T-cell (primary cell): ENCODE results near the gene CHRNB2. TPM values are rescaled to one million over a fixed set of nuclear protein-coding genes. Genes with fewer than 3 reads are reported as not detected.

ENCODE experiments used
- ATAC-seq, 4 experiments: fragments of 200-7000 bp in 3 of 4; fragments of 150-1000 bp in 1 of 4; cut with Tn5 transposase; replicated peaks in 1 of 4; 1 replicate in 3 of 4; 2 replicates in 1 of 4; pipeline ENCODE4 v1.10.0; 2021; ENCODE audit warnings: moderate library complexity in 3 of 4, mild to moderate bottlenecking in 2 of 4, moderate number of reproducible peaks in 1 of 4
- CTCF ChIA-PET, 2 donors: fragments of 300-600 bp; sonication (Branson Sonifier 250); formaldehyde crosslinking; loops; one replicate each; lab custom pipeline; 2022; ENCODE audit warnings: antibody characterized with exemption in 2 of 2; lab: Charles Lee
- POLR2A ChIA-PET, 2 donors: fragments of 300-600 bp; sonication (Branson Sonifier 250); formaldehyde crosslinking; loops; one replicate each; lab custom pipeline; 2022; ENCODE audit warnings: antibody characterized with exemption in 2 of 2; lab: Charles Lee
- DNase-seq, 35 experiments: peaks; one replicate each; pipeline versions ENCODE4 v3.0.0 to v3.0.0-alpha.2; 2013 to 2023
- H3K27ac ChIP-seq: one replicate; pipeline ENCODE4 v1.5.1; 2013; ENCODE audit warnings: low read length
- H3K27me3 ChIP-seq, 2 experiments: replicated peaks in 1 of 2; 1 replicate in 1 of 2; 2 replicates in 1 of 2; pipeline versions ENCODE4 v1.6.1 to v1.7.0; 2013; ENCODE audit warnings: low read length in 1 of 2, mixed read lengths in 1 of 2; ENCODE audit not compliant: control insufficient read depth in 2 of 2, insufficient read depth in 2 of 2; ENCODE audit errors: extremely low read depth in 1 of 2
- H3K36me3 ChIP-seq, 2 donors: 1 replicate in 1 of 2; 2 replicates in 1 of 2; pipeline versions ENCODE4 v1.6.1 to v1.7.0; 2013; ENCODE audit warnings: low read length in 1 of 2; ENCODE audit not compliant: control insufficient read depth in 2 of 2, insufficient read depth in 1 of 2; ENCODE audit errors: extremely low read depth in 1 of 2
- H3K4me1 ChIP-seq, 2 experiments: 1 replicate in 1 of 2; 2 replicates in 1 of 2; pipeline versions ENCODE4 v1.6.1 to v1.7.0; 2013; ENCODE audit warnings: low read length in 2 of 2, mixed read lengths in 1 of 2; ENCODE audit not compliant: insufficient read depth in 2 of 2, control insufficient read depth in 1 of 2; ENCODE audit errors: extremely low read depth in 1 of 2
- H3K4me3 ChIP-seq, 2 donors: 1 replicate in 1 of 2; 2 replicates in 1 of 2; pipeline versions ENCODE4 v1.5.1 to v1.7.0; 2013; ENCODE audit warnings: mild to moderate bottlenecking in 2 of 2, low read length in 1 of 2, moderate library complexity in 1 of 2; ENCODE audit not compliant: control insufficient read depth in 1 of 2; ENCODE audit errors: extremely low read depth in 1 of 2
- H3K9me3 ChIP-seq: 2 replicates; pipeline ENCODE4 v1.7.0; 2013
- H3K27ac Mint-ChIP-seq, 2 donors: one replicate each; pipeline ENCODE4 v1.8.0; 2020 to 2021; ENCODE audit warnings: mild to moderate bottlenecking in 2 of 2, mixed read lengths in 2 of 2
- H3K27me3 Mint-ChIP-seq, 2 donors: one replicate each; pipeline ENCODE4 v1.8.0; 2021 to 2022; ENCODE audit warnings: mixed read lengths in 2 of 2
- H3K36me3 Mint-ChIP-seq: one replicate; pipeline ENCODE4 v1.8.0; 2021; ENCODE audit warnings: mixed read lengths
- H3K4me1 Mint-ChIP-seq, 3 donors: one replicate each; pipeline ENCODE4 v1.8.0; 2020 to 2022; ENCODE audit warnings: mixed read lengths in 3 of 3, mild to moderate bottlenecking in 1 of 3
- H3K4me3 Mint-ChIP-seq, 3 donors: one replicate each; pipeline ENCODE4 v1.8.0; 2020 to 2022; ENCODE audit warnings: mild to moderate bottlenecking in 3 of 3, mixed read lengths in 3 of 3, moderate library complexity in 3 of 3
- H3K9me3 Mint-ChIP-seq, 3 donors: one replicate each; pipeline ENCODE4 v1.8.0; 2020 to 2022; ENCODE audit warnings: mixed read lengths in 3 of 3
- WGBS: methylation state at CpG from one replicate; pipeline ENCODE4 v1.1.5; 2013; ENCODE audit warnings: missing lambda C conversion rate; ENCODE audit not compliant: insufficient coverage; 5-methylcytosine and 5-hydroxymethylcytosine counted together
- total RNA-seq, 35 experiments: library from RNA in 6 of 35; stranded (reverse) in 6 of 35; fragments of 120-200 nt in 1 of 35; gene quantifications; one replicate each; pipeline versions ENCODE4 v1.2.1 to v1.2.4 and lab custom pipeline; 2013 to 2026

CHRNB2 gene, protein sequence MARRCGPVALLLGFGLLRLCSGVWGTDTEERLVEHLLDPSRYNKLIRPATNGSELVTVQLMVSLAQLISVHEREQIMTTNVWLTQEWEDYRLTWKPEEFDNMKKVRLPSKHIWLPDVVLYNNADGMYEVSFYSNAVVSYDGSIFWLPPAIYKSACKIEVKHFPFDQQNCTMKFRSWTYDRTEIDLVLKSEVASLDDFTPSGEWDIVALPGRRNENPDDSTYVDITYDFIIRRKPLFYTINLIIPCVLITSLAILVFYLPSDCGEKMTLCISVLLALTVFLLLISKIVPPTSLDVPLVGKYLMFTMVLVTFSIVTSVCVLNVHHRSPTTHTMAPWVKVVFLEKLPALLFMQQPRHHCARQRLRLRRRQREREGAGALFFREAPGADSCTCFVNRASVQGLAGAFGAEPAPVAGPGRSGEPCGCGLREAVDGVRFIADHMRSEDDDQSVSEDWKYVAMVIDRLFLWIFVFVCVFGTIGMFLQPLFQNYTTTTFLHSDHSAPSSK
- total RNA-seq (under 1 TPM in 1 of 5 donors, not detected in 4; 0.15 TPM), total RNA-seq (lab: John Stamatoyannopoulos, UW) (0 to 0.21 (median 0) reads per million in 29 experiments)
- not detected for total RNA-seq (2013)

DNA sequence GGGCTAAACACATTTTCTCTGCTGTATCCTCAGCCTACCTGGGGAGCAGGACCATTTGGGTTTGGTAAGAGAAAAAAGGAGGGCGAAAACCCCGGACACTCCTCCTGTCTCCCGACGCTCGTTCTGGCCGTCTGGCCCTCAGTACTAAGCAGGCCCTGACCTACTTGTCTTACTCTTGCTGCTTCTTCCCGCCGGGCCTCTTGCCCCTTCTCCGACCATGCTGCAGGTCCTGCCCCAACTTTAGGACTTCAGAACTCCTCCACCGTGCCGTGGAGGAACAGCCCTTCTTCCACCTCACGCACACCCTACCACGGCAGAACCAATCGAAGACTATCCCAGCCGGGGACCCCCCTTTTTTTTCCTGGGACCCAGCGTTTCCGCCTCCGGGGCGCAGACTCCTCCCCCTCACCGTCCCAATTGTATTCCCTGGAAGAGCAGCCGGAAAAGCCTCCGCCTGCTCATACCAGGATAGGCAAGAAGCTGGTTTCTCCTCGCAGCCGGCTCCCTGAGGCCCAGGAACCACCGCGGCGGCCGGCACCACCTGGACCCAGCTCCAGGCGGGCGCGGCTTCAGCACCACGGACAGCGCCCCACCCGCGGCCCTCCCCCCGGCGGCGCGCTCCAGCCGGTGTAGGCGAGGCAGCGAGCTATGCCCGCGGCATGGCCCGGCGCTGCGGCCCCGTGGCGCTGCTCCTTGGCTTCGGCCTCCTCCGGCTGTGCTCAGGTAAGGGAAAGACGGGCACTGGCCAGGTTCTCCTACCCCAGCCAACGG is at the start of gene CHRNB2:
CHRNB2 (plus strand) TSS at position 393 of the 771 bp plus-strand sequence; CDS start at position 660, 267 bp downstream.
- no peak within 1 kb of the TSS for H3K27ac Mint-ChIP-seq
- DNase-seq (peak in 34 of 35 experiments; percentile 22 to 85 (median 58)), ATAC-seq (peak; percentile 92 to 98 (median 94))
- POLR2A ChIA-PET, result interaction anchor here in 1 of 2 donors (0.7 kb wide), 1 partner anchor 8 kb away, joined by 3 read pairs; no protein-coding TSS in a partner anchor
- Histone ChIP-seq H3K4me1 (peaks cover 0 to 12% of the 10 kb centered on the region in 2 experiments), H3K4me3 (no peak within 1 kb of the TSS), H3K36me3 (no peaks in the 10 kb centered on the region), H3K9me3 (no peaks in the 10 kb centered on the region), H3K27ac (no peak within 1 kb of the TSS), H3K27me3 (peaks cover 2 to 40% of the 10 kb centered on the region in 2 experiments)
- H3K27me3 Mint-ChIP-seq, result peaks cover 26 to 30% of the 10 kb centered on the region in 2 donors
- peaks cover 5 to 10% (median 9%) of the 10 kb centered on the region in 3 donors for H3K4me1 Mint-ChIP-seq
- 4% methylated on average over 50 of the region's 53 CpGs for WGBS
- peaks cover 2% of the 10 kb centered on the region for H3K36me3 Mint-ChIP-seq
- no peaks in the 10 kb centered on the region for H3K9me3 Mint-ChIP-seq
- CTCF ChIA-PET, result interaction anchor here in 1 of 2 donors (0.7 kb wide), 1 partner anchor 229 kb away, joined by 3 read pairs; no protein-coding TSS in a partner anchor
- H3K4me3 Mint-ChIP-seq, result peak within 1 kb of the TSS in 1 of 3 donors; percentile 46

DNA sequence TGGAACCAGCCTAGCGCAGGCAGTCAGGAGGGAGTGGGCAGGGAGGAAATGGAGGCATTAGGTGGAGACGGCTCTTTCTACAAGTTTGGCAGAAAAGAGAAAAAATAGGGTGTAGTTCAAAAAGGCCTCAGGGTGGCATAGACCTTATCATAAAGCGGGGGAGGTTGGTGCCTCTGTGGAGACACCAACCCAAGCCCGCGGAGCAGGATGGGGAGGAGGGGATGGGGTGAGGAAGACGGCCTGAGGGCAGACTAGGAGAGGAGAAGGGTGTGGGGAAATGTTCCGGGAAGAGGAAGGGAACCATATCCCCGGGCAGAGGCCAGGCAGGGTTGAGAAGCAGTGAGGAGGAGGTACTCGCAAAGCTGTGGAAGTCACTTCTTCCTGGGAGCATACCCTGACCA is 48.0 kb upstream of the CHRNB2 start:
- no peak for ATAC-seq
- H3K4me3 ChIP-seq, result no peak overlapping the region
- no peak overlapping the region for H3K4me3 Mint-ChIP-seq
- no peaks in the 10 kb centered on the region for H3K9me3 ChIP-seq
- no peaks in the 10 kb centered on the region for H3K36me3 Mint-ChIP-seq
- H3K27ac Mint-ChIP-seq, result no peak overlapping the region
- H3K4me1 ChIP-seq, result no peaks in the 10 kb centered on the region
- ChIA-PET CTCF (interaction anchor here in 1 of 2 donors (0.5 kb wide), 1 partner anchor 248 kb away, joined by 7 read pairs; no protein-coding TSS in a partner anchor), POLR2A (no interaction called here)
- H3K36me3 ChIP-seq, result no peaks in the 10 kb centered on the region
- no peak overlapping the region for H3K27ac ChIP-seq
- H3K4me1 Mint-ChIP-seq, result peaks cover 0 to 4% (median 3%) of the 10 kb centered on the region in 3 donors
- no peak for DNase-seq
- peaks cover 7 to 33% of the 10 kb centered on the region in 2 donors for H3K27me3 Mint-ChIP-seq
- H3K9me3 Mint-ChIP-seq, result no peaks in the 10 kb centered on the region
- H3K27me3 ChIP-seq, result peaks cover 0 to 14% of the 10 kb centered on the region in 2 experiments
- 56% methylated on average over 3 of the region's 9 CpGs for WGBS

DNA sequence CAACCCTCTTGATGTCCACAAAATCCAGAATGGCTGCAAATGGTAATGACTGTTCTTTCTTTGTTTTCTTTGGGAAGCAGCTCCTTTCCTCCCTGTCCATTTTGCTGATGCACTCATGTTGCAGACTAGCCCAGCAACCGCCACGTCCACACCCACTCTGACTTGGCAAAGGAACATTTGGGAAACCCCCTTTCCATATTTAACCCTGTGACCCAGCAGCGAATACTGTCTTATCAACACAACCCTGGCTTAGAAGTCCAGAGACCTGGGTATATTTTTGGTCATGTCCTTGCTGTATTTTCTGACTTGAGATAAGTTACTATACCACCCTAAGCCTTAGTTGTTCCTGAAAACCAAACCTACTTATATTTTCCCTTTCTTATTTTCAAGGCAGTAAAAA is 47.2 kb upstream of the CHRNB2 start:
- ChIA-PET POLR2A (no interaction called here), CTCF (no interaction called here)
- H3K4me3 Mint-ChIP-seq, result no peak overlapping the region
- peaks cover 5 to 32% of the 10 kb centered on the region in 2 donors for H3K27me3 Mint-ChIP-seq
- no peak overlapping the region for H3K4me3 ChIP-seq
- H3K4me1 Mint-ChIP-seq, result peaks cover 0 to 4% (median 3%) of the 10 kb centered on the region in 3 donors
- no peak overlapping the region for H3K27ac ChIP-seq
- no peaks in the 10 kb centered on the region for H3K9me3 Mint-ChIP-seq
- no peak overlapping the region for H3K27ac Mint-ChIP-seq
- H3K36me3 ChIP-seq, result no peaks in the 10 kb centered on the region
- no peaks in the 10 kb centered on the region for H3K36me3 Mint-ChIP-seq
- H3K9me3 ChIP-seq, result no peaks in the 10 kb centered on the region
- no peaks in the 10 kb centered on the region for H3K4me1 ChIP-seq
- no peak for ATAC-seq
- DNase-seq, result no peak
- 60% methylated on average over 2 of the region's 3 CpGs for WGBS
- peaks cover 0 to 14% of the 10 kb centered on the region in 2 experiments for H3K27me3 ChIP-seq

DNA sequence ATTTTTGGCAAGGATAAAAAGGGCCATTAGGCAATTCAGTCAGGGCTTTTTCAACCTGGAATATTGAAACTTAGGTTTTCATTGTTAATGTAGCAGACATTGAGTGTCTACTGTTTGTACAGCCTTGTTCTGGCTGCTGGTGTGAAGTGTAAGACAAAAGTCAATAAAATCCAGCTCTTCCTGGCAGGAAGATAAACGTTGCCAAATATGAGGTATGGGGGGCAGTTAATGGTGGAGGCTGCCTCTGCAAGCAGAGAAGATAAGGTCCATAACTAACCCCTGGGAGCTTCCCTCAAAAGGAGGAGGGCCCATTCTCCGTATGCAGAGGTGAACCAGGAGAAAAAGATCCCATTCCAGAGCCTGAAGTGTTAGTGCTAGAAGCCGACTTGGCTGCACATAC is 45.9 kb upstream of the CHRNB2 start:
- H3K36me3 ChIP-seq, result no peaks in the 10 kb centered on the region
- WGBS, result 77% methylated on average over 3 of the region's 3 CpGs
- POLR2A ChIA-PET, result no interaction called here
- no peak for ATAC-seq
- no peak overlapping the region for H3K27ac ChIP-seq
- no peak overlapping the region for H3K27ac Mint-ChIP-seq
- no peak overlapping the region for H3K4me3 Mint-ChIP-seq
- no peak overlapping the region for H3K4me3 ChIP-seq
- H3K36me3 Mint-ChIP-seq, result no peaks in the 10 kb centered on the region
- H3K27me3 ChIP-seq, result peaks cover 0 to 12% of the 10 kb centered on the region in 2 experiments
- no peaks in the 10 kb centered on the region for H3K4me1 ChIP-seq
- CTCF ChIA-PET, result no interaction called here
- H3K4me1 Mint-ChIP-seq, result peaks cover 0 to 4% (median 3%) of the 10 kb centered on the region in 3 donors
- no peaks in the 10 kb centered on the region for H3K9me3 ChIP-seq
- DNase-seq, result no peak
- H3K27me3 Mint-ChIP-seq, result peaks cover 0 to 22% of the 10 kb centered on the region in 2 donors
- no peaks in the 10 kb centered on the region for H3K9me3 Mint-ChIP-seq

DNA sequence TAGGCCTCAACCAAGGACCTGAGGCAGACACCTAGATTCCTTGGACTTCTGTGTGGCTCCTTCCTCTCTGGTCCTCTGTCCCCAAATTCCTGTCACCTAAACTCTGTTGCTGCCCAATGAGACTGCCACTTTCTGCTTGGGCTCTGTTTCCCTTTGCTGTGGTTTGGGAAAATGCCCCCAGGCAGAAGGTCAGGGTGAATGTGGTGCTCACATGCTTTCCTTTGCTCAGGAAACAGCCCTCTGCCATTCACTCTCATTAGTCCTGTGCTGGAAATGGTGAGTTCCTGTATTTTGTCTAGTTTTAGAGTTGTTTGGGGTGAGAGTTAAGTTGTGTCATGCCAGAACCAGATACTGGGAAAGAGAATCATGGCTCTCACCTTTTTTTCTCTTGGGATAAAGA is 42.7 kb upstream of the CHRNB2 start:
- peak overlapping the region in 1 of 2 donors; percentile 43 for H3K27ac Mint-ChIP-seq
- H3K4me3 ChIP-seq, result no peak overlapping the region
- no peaks in the 10 kb centered on the region for H3K4me1 Mint-ChIP-seq
- ATAC-seq, result no peak
- no peak overlapping the region for H3K4me3 Mint-ChIP-seq
- no peaks in the 10 kb centered on the region for H3K9me3 ChIP-seq
- peaks cover 0 to 14% of the 10 kb centered on the region in 2 donors for H3K27me3 Mint-ChIP-seq
- H3K36me3 ChIP-seq, result no peaks in the 10 kb centered on the region
- peaks cover 0 to 10% of the 10 kb centered on the region in 2 experiments for H3K27me3 ChIP-seq
- no peak overlapping the region for H3K27ac ChIP-seq
- DNase-seq, result no peak
- ChIA-PET CTCF (interaction anchor here in 1 of 2 donors (0.6 kb wide), 1 partner anchor 68 kb away, joined by 12 read pairs; no protein-coding TSS in a partner anchor), POLR2A (no interaction called here)
- no peaks in the 10 kb centered on the region for H3K9me3 Mint-ChIP-seq
- no peaks in the 10 kb centered on the region for H3K36me3 Mint-ChIP-seq
- no peaks in the 10 kb centered on the region for H3K4me1 ChIP-seq

DNA sequence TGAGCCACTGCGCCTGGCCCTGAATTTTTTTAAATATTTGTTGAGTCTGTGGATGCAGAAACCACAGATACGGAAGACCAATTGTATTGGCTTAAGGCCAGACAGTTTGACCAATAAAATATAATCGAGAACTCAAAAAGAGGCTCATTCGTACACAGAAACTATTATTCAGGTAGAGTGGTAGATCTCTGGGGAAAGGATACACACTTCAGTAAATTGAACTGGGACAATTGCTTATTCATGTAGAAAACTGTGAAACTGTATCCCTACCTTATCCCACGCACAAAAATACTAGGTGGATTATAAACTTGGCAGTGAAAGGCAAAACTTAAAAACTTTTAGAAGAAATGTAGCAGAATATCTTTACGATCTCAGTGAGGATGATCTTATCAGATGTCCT is 40.4 kb upstream of the CHRNB2 start:
- CTCF ChIA-PET, result no interaction called here
- Mint-ChIP-seq H3K4me3 (no peak overlapping the region), H3K27me3 (peaks cover 0 to 14% of the 10 kb centered on the region in 2 donors), H3K36me3 (no peaks in the 10 kb centered on the region), H3K4me1 (no peaks in the 10 kb centered on the region), H3K9me3 (no peaks in the 10 kb centered on the region), H3K27ac (no peak overlapping the region)
- Histone ChIP-seq H3K27ac (no peak overlapping the region), H3K4me3 (no peak overlapping the region), H3K9me3 (no peaks in the 10 kb centered on the region), H3K36me3 (no peaks in the 10 kb centered on the region), H3K27me3 (peaks cover 0 to 15% of the 10 kb centered on the region in 2 experiments), H3K4me1 (no peaks in the 10 kb centered on the region)
- no peak for DNase-seq
- POLR2A ChIA-PET, result no interaction called here
- ATAC-seq, result no peak
- WGBS, result 100% methylated on average over 3 of the region's 6 CpGs
